Ectodermal cell (in vitro differentiated cells): Measurements from ENCODE around the gene KBTBD2.
"Not testable (repeated sequence)": the region's sequence is repeated elsewhere in the genome, so short reads cannot be mapped to it uniquely, and the experiment has no call there.

Experiments
- H3K27ac ChIP-seq: 2 replicates; pipeline ENCODE4 v1.7.0; 2013; ENCODE audit warnings: mild to moderate bottlenecking, low read depth, low read length; ENCODE audit not compliant: insufficient read depth, poor library complexity, severe bottlenecking
- H3K27me3 ChIP-seq: 2 replicates; pipeline ENCODE4 v1.7.0; 2013; ENCODE audit warnings: mild to moderate bottlenecking, low read length; ENCODE audit not compliant: insufficient read depth, control insufficient read depth, poor library complexity, severe bottlenecking
- H3K36me3 ChIP-seq: one replicate; pipeline ENCODE4 v1.7.0; 2013; ENCODE audit warnings: low read length; ENCODE audit not compliant: control insufficient read depth, insufficient read depth
- H3K4me1 ChIP-seq: one replicate; pipeline ENCODE4 v1.7.0; 2013; ENCODE audit warnings: low read length; ENCODE audit not compliant: control insufficient read depth, insufficient read depth
- H3K4me3 ChIP-seq: 2 replicates; pipeline ENCODE4 v1.7.0; 2013; ENCODE audit warnings: low read depth, low read length, control low read depth; ENCODE audit not compliant: insufficient read depth
- H3K9me3 ChIP-seq: 2 replicates; pipeline ENCODE4 v1.7.0; 2013; ENCODE audit warnings: mild to moderate bottlenecking, low read length, moderate library complexity; ENCODE audit not compliant: control insufficient read depth
- WGBS, 2 experiments: methylation state at CpG; one replicate each; pipeline ENCODE4 v1.1.7; 2013; ENCODE audit warnings: missing lambda C conversion rate in 2 of 2; 5-methylcytosine and 5-hydroxymethylcytosine counted together

The KBTBD2 gene

GRCh38 chr7:32860090-32860489, 31.5 kb downstream of the KBTBD2 start:
- H3K4me1 ChIP-seq, result peaks cover 2% of the 10 kb centered on the region
- H3K9me3 ChIP-seq, result no peaks in the 10 kb centered on the region
- H3K36me3 ChIP-seq, result no peaks in the 10 kb centered on the region
- H3K4me3 ChIP-seq, result no peak overlapping the region
- H3K27me3 ChIP-seq, result no peaks in the 10 kb centered on the region
- no peak overlapping the region for H3K27ac ChIP-seq

- Histone ChIP-seq H3K4me1 (peaks cover 2% of the 10 kb centered on the region), H3K36me3 (no peaks in the 10 kb centered on the region), H3K9me3 (no peaks in the 10 kb centered on the region), H3K27me3 (no peaks in the 10 kb centered on the region), H3K4me3 (no peak overlapping the region), H3K27ac (no peak overlapping the region)
- WGBS, 2 experiments, result 50 to 67% methylated on average over 1 of the region's 1 CpG
Measured at GRCh38 chr7:32858648-32859047, 32.9 kb downstream of the KBTBD2 start.

GRCh38 chr7:32857063-32857462, 34.5 kb downstream of the KBTBD2 start:
- H3K4me3 ChIP-seq, H3K36me3 ChIP-seq, H3K9me3 ChIP-seq, H3K27me3 ChIP-seq, H3K27ac ChIP-seq, H3K4me1 ChIP-seq: not testable (repeated sequence)
- WGBS, 2 experiments, result 75 to 80% methylated on average over 4 to 5 of the region's 5 CpGs

GRCh38 chr7:32855837-32856775, 35.5 kb downstream of the KBTBD2 start:
- WGBS, 2 experiments, result 57 to 73% methylated on average over 6 of the region's 9 CpGs
- not testable (repeated sequence) for H3K4me1 ChIP-seq, H3K27me3 ChIP-seq, H3K4me3 ChIP-seq, H3K36me3 ChIP-seq, H3K9me3 ChIP-seq, H3K27ac ChIP-seq

- H3K4me1 ChIP-seq, result not testable (repeated sequence)
- 57 to 67% methylated on average over 3 of the region's 3 CpGs for WGBS, 2 experiments
Measured at GRCh38 chr7:32850654-32851053, 40.9 kb downstream of the KBTBD2 start.

GRCh38 chr7:32848655-32849054, 42.9 kb downstream of the KBTBD2 start:
- WGBS, 2 experiments, result 93 to 94% methylated on average over 2 of the region's 2 CpGs
- H3K36me3 ChIP-seq, result not testable (repeated sequence)

More at GRCh38 chr7:32850654-32851053, 40.9 kb downstream of the KBTBD2 start:
- not testable (repeated sequence) for H3K9me3 ChIP-seq, H3K4me3 ChIP-seq, H3K36me3 ChIP-seq, H3K27me3 ChIP-seq, H3K27ac ChIP-seq

GRCh38 chr7:32846630-32847225, 44.8 kb downstream of the KBTBD2 start:
- no peaks in the 10 kb centered on the region for H3K4me1 ChIP-seq
- no peak overlapping the region for H3K27ac ChIP-seq
- no peaks in the 10 kb centered on the region for H3K27me3 ChIP-seq
- no peak overlapping the region for H3K4me3 ChIP-seq
- no peaks in the 10 kb centered on the region for H3K9me3 ChIP-seq
- WGBS, 2 experiments, result 47 to 48% methylated on average over 7 to 9 of the region's 9 CpGs
- H3K36me3 ChIP-seq, result no peaks in the 10 kb centered on the region

More at GRCh38 chr7:32848655-32849054, 42.9 kb downstream of the KBTBD2 start:
- H3K4me1 ChIP-seq, H3K27me3 ChIP-seq, H3K27ac ChIP-seq, H3K9me3 ChIP-seq, H3K4me3 ChIP-seq: not testable (repeated sequence)

GRCh38 chr7:32844748-32845147, 46.8 kb downstream of the KBTBD2 start:
- H3K9me3 ChIP-seq, H3K4me1 ChIP-seq, H3K27ac ChIP-seq, H3K27me3 ChIP-seq, H3K36me3 ChIP-seq, H3K4me3 ChIP-seq: not testable (repeated sequence)
- 78 to 85% methylated on average over 6 of the region's 6 CpGs for WGBS, 2 experiments

GRCh38 chr7:32843763-32844162, 47.8 kb downstream of the KBTBD2 start:
- H3K27ac ChIP-seq, H3K4me3 ChIP-seq, H3K27me3 ChIP-seq, H3K9me3 ChIP-seq, H3K36me3 ChIP-seq, H3K4me1 ChIP-seq: not testable (repeated sequence)
- 95 to 97% methylated on average over 2 to 3 of the region's 3 CpGs for WGBS, 2 experiments

- H3K9me3 ChIP-seq, H3K27ac ChIP-seq, H3K4me3 ChIP-seq, H3K4me1 ChIP-seq, H3K27me3 ChIP-seq, H3K36me3 ChIP-seq: not testable (repeated sequence)
- WGBS, 2 experiments, result 94 to 96% methylated on average over 5 of the region's 8 CpGs
Measured at GRCh38 chr7:32839846-32840245, 51.7 kb downstream of the KBTBD2 start.
